Breast epithelium (tissue), 3 donors: ENCODE data around the gene YJU2.

ENCODE experiments used
- CTCF ChIP-seq, 3 donors: fragments of 450-650 bp; IDR thresholded peaks; one replicate each; pipeline ENCODE4 v1.5.1; 2016 to 2017; ENCODE audit warnings: antibody characterized with exemption in 3 of 3, mild to moderate bottlenecking in 3 of 3, moderate library complexity in 3 of 3
- POLR2A ChIP-seq: fragments of 450-650 bp; IDR thresholded peaks from one replicate; pipeline ENCODE4 v1.6.1; 2016; ENCODE audit warnings: antibody characterized with exemption, mild to moderate bottlenecking, moderate library complexity

DNA sequence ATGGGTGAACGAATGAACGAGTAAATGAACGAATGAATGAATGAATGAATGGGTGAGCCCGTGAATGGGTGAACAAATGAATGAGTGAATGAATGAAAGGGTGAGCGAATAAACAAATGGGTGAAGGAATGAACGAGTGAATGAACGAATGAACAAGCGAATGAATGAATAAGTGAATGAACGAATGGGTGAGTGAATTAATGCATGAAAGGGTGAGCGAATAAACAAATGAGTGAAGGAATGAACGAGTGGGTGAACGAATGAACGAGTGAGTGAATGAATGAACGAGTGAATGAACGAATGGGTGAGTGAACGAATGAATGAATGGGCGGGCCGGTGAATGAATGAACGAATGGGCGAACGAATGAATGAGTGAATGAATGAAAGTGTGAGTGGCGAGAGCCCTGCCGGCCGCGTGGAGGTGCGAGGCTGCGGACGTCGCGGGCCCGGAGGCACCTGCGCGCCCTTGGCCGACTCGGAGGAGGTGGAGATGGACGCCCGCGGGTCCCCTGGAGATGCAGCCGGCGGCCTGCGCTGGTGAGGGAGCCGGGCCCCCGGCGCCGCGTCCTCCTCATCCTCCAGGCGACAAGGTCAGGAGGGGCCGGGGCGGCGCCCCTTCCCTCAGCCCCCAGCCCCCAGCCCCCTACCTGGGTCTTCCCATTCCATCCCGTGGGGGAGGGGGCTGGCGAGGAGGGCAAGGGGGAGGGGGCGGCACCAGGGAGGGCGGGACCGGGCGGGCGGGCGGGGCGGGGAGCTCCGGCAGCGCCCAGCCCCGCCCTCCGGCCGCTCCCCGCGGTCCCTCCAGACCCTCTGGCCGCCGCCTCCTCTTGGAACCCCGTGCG lies 49.0 kb upstream of the YJU2 start:
- TF ChIP-seq POLR2A (no peak), CTCF (IDR thresholded peaks at IDR 0.05) (no peak)
